GF-D8 (cell line): ENCODE data around the gene RIT2.

Source experiments
- DNase-seq: peaks from one replicate; lab custom pipeline; 2025; lab: John Stamatoyannopoulos, UW

RIT2 gene

DNA sequence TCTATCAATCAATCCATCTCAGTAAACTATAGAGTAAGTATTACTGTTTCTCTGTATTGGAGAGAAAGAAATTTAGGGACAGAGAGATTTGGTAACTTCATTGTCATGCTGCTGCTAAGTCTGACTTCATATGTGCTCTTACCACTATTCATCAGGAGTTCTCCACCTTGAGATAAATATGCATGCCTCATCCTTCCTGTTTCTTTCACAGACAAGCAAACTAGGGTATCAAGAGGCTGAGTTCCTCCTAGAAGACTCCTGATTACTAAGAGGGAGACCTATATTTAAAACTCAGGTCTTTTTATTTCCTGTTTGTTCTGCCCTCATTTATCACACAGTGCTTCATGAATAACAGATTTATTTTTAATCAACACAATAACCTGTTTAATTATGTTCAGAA is 34.1 kb downstream of the RIT2 start:
- DNase-seq, result no peak

DNA sequence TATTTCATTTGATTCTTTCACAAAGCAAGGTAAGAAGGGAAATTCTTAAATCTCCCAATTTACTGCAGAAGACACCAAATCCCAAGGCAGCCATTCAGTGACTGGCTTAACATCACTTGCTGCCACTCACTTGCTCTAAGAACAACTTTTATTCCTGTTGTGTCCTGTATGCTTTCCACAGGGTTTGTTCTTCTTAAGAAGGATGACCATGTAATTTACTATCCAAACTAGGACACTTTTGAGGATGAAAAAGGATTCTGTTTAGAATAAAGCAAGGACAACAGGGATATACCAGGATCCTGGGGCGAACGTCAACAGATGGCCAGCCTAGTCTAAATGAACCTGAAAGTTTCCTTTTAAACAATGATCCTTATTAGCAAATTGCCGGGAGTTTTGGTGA is 34.8 kb downstream of the RIT2 start:
- DNase-seq, result no peak

DNA sequence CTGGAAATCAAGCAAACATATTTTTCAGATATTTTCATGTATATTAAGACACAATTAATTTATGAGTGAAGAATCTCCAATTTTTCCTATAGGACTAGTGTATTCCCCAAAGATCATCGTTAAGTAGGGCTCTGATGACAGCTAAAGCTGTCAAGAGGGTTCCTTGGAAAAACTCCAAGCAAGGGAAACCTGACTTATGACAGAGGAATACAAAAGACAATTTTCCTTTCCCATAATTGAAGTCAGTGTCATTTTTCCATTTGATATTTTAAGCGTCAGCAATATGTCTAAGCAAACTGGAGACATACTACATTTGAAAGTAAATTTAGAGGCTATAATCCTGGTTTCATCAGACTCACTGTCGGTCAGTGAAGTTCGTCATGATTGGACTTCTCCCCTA is 36.1 kb downstream of the RIT2 start:
- no peak for DNase-seq

DNA sequence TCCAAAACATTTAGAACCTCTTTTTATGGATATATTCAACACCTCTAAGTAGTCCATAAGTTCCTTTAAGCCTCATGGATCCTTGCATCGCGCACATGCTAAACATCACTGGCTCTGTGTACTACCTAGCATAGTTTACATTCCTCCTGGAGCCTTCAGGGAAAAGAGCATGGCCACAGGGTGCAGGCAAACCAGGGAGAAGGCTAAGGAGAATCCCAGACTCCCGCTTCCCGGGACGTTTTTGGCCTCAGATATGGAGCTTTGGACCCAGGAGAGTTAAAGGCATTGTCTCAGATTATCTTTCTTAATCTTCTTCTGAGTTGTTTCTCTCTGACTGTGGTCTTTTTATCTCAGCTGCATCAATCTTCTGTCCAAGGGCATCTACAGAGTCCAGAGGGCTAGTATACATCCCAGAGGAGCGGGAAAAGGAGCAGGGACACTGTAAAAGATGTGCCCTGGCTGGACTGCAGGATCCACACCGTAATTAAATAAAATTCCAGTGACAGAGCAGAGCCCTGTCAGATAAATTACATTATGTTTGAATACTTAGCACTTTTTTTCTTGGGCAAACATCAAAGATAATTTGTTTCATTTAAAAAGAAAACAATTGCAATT is 36.9 kb downstream of the RIT2 start:
- no peak for DNase-seq

DNA sequence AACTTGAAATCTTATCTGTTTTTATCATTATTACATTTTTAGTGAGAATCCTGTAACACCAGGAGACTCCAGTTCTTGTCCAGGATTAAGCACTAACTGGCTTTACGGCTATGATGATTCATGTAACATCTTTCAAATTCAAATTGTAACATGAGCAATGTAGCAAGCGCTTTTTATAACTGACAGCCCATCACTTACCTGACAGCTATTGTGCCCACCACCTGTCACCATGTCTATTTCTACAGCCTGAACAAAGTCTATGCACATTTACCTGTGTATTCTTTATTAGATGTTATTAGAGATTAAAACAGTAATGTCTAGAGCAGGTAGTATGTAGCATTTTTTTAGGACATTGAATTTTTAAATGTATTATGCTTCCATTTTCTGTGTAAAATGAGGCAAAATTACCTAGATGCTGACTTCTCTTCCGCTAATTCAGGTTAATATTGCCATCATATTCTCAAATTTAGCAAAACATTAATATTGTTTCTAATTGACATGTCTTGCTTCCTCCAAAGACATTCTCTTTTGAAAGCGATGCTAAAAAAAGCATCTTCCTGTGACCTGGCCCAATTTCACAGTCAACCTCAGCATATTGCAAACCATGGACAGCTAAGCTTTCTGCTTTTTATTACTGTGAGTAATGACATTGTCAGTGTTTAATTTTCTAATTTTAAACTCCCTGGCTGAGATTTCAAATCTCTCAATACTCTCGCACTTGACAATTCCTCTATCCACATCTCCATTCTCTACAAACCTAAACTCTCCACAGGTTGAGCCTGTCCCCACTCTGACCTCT is 37.8 kb downstream of the RIT2 start:
- no peak for DNase-seq

DNA sequence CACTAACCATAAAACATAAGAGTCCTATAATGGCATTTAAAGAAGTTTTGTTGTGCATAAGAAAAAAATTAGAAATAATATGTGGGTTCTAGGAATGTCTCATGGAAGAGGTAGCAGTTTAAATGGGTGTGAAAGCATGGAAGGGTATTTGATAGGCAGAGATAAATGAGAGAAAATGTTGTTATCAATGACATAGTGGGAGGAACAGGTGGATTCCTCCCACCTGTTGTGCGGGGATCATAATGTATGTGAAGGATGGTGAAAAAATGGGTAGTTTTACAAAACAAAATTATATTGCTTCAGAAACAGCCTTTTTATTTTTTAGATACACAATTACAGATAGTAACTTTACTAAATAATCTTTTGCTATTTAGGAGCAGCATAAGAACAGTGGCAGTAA is 41.7 kb downstream of the RIT2 start:
- DNase-seq, result no peak

DNA sequence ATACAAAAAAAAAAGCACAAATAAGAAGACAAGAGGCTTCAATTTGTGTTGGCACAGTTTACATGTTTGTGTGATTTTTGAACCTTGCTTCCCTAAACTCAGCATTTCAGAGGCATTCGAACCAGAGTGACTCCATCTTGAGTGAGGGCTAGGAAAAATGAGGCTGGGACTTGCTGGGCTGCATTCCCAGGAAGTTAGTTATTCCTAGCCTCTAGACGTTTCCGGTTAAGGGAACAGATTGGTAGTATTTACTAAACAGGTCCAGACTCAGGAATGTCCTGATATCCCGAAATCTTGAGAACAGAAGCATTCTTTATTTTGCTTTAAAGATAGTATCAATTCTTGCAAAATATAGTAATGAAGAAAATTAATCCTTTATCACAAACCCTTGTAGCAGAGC is 46.7 kb downstream of the RIT2 start:
- no peak for DNase-seq

DNA sequence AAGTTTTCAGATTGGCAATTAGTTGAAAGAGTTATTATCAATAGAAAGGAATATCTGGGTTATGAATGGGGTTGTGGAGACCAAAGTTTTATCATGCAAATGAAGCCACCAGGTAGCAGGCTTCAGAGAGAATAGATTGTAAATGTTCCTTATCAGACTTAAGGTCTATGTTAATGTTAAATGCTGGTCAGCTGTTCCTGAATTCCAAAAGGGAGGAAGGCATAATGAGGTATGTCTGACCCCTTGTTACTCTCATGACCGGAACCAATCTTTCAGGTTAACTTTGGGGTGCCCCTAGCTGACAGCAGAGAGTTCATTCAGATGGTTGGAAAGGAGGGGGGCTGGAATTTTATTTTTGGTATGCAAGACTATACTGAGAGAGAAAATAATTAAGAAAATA is 47.9 kb downstream of the RIT2 start:
- DNase-seq, result no peak

DNA sequence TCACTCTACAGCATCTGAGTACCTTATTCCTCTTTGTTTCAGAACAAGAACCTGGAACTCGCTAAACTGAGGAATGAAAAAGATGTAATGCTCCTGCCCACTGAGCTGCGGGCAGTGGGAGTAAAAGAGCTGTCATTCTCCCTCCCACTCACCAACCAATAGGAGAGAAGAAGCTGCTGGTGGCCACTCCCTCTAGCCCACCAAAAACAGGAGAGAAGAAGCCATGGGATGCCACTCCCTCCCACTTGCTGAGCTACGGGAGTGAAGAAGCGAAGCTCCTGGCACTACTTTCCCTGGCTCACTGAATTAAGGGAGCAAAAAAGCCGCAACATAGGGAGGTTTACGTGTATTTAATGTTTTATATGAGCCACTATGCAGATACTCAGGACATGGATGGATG is 53.7 kb downstream of the RIT2 start:
- no peak for DNase-seq

DNA sequence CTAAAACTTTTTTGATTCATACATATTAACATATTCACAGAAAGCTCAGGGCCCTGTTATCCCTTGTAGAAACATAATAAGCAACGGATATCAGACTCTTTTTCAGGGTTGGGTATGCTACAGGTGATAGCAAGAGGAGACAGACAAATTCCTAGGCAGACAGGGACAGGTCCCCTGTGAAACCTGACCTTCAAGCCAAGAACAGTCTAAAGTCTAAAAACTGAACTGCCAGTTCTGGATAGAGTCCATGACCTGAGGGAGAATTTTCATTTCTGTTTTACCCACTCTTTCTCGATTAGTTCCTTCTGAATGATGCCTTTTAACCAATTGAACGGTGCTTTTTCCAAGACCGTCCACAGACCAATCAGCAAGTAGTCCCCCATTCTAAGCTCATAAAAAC is 54.2 kb downstream of the RIT2 start:
- no peak for DNase-seq

DNA sequence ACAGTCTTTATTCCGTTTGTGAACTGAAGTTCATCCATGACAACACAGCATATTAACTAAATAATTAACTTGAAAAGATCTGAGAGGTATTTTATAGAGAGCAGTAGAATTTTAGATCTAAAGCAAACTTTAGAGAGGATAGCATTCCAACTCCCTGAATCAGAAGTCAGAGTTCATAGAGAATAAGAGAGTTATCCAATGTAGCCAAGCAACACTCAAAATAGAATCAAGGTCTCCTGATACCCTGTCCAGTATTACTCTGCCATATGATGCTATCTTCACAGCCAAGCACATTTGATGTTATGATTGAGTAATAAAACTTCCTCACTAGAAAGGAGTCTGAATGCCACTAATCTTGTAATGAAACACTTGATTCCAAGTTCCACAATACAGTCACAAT is 55.5 kb downstream of the RIT2 start:
- no peak for DNase-seq

DNA sequence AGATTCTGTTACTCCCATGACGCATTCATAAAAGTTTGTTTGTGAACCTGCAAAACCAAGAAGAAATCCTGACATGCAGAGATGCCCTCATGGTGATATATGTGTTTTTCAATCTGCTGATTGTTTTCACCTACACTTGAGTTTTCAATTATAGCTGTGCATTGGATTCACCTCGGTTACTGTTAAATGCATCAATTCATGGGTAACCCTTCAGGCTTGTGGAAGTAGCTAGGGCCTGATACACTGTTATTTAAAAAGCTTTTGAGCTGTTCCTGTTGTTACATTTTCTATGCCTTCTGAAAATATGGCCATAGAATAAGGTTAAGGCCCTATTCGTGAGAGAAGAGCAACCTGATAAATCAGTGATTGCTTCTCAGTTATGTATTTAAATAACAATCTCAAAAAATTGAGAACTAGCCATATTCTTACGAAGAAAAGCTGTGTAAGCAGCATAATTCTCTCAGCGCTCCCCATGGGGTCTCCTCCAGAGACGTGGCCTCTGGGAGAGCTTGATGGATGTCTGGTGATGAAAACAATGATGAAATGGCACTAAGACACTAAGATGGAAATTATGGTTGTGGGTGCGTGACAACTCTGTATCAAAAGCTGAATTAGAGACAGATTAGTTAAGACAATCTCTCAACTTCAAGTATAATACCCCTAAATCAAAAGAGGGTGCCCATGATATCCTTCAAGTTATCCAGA is 60.5 kb downstream of the RIT2 start:
- no peak for DNase-seq

DNA sequence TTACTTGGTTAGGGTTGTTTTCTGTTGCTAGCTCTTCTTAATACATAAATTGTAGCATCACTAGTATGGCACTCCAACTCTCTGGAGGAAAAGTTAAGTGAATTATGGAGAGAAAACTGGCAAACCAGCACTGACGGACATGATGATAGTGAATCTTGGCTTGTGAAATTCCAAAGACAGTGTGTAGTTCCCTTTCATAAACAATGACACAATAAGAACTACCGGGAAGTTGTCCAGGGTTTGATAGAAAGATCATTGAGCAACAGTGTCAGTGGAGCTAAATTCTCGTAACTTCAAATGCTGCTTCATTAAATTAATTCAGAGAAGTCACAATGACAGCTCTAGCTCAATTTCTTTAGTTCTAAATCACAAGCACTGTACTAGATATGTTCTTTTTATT is 66.5 kb downstream of the RIT2 start:
- DNase-seq, result no peak

DNA sequence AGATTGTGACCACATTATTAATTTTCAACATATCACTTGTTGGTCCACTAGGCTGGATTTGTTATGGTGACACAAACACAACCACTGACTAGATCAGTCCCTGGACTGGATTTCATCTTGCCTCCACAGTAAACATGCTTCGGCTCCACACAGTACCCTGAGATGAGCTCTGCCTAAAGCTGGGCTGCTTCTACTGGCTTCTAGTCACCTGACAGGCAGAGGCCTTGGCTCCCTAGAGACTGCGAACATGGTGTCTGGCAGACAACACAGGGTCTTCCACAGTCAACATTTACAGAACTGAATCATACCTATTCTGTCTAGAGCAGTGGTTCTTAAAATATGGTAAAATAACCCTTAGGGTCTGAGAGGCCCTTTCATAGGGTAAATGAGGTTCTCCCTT is 69.2 kb downstream of the RIT2 start:
- no peak for DNase-seq

DNA sequence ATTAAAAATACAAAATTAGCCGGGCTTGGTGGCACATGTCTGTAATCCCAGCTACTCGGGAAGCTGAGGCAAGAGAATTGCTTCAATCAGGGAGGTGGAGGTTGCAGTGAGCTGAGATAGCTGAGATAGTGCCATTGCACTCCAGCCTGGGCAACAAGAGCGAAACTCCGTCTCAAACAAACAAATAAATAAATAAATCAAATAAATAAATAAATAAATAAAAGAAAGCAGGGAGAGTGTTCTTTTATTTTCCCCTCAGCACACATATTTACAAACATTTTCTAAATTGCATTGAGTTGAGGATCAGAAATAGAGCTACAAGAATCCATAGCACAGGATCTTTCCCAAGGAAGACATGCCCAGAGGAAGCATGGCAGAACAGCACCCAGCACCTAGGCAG is 71.9 kb downstream of the RIT2 start:
- no peak for DNase-seq

DNA sequence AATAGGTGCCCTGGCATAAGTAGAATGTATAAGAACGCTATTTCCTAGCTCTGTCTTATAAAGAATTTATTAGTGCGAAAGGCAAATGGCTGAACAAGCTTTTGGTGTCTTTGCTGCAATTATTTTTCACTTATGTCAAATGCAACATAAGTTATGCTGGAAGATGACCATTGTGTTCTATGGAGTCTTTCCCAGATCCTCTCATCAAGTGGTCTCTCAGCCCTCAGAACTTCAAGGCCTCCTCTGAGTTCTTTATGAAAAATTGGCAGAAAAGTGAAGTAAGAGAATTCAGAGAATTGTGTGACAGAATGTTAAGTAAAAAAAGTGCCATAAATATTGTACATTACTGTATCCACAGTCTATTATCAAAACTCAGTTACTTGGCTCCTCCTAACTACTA is 75.2 kb downstream of the RIT2 start:
- DNase-seq, result no peak

DNA sequence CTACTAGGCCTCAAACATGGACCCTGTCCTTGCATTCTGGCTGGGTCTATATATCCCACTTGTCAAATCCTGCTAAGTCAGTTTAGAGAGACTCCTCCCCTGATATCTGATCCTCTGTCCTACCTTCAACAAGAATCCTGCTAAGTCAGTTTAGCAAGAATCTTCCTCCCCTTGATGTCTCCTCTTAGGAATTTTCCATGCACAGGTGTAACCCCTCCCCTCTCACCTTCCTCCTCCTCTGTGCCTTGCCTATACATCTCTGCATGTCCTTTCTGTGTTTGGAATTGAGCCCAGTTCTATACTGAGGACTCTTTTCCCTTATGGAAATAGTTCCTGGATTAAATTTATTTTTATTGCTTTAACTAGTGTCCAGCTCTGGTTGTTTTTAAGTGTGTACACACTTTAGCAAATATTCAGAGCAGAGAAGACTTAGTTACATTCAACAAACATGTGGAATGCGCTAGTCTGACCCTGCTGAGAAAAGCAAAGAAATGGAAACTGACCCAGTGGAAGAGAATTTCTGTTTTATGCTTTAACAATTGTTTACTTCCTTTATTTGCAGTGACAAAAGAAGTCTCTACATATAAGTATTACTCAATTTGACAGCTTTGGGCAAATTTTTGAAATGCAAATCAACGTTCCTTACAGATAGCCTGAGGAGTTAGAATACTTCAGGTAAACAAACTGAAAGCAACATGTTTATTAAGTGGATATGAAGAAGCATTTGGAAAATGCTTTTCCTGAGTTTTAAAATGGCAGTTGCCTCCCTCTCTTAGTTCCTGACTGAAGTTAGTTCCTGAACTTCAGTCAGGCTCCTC is 80.6 kb downstream of the RIT2 start:
- DNase-seq, result no peak

DNA sequence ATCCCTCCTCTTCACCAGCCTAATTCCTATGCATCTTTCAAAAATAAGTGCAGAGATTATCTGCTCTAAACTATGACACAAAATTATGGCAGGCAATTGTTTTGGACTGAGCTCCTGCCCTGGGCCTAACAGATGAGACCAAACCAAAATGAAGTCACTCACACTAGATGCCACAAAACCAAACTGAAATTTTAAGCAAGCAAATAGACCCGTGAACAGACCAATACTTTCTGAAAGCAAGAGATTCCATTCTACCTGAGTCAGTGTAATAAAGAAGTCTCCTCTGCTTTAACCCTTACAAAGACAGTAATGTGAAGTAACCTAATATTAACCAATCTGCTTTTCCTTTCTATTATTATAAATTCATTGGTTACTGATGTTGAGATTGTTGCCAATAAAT is 84.3 kb downstream of the RIT2 start:
- DNase-seq, result no peak

DNA sequence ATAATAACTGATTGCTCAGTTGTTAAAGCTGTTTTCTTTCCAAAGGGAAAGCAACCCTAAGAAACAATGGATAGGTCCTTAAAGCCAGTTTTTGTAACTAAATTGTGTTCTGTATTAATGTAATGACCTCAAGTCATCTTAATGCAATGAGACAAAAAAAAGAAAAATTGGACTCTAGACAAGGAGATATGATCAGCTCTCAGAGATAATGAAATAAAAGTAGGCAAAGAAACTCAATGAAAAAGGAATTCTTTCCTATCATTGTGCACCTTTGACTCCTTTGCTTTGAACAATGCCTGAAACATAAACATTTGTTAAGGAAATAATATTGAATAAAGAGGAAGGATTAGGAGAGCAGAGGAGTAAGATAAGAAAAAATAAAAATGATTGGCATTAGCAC is 86.1 kb downstream of the RIT2 start:
- DNase-seq, result no peak

DNA sequence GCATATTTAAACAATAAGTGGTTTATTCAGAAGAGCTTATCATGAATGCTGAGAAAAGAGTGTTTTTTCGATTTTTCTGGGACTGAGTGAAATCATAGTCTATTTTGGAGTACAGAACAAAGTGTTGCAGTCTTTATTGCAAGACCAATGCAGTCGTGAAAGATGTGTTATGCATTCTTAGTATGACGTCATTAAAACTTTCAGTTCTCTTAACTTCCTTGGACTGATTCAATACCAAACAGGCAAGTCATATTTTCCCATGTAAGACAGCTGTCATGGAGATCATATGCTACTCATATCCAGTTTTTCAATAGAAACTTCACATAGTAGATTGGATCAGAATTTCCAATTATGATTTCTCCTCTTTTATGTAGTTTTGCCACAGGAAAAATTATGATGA is 92.6 kb downstream of the RIT2 start:
- no peak for DNase-seq

DNA sequence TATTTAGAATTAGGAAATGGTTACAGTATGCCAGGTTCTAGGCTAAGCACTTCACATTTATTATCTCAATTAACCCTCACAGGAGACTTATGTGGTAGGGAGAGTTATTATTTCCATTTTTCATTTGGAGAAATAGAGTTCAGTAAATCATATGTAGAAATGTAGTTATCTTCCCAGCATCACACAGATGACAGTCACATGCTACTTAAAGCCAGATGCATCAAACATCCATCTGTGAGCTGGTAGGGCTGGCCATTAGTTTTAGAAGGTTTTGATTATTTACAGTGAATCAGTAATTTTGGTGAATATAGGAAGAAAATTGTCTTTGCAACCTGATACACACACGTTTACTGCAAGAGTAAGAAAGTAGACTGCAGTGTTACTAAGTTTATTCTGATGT is 97.9 kb downstream of the RIT2 start:
- no peak for DNase-seq

DNA sequence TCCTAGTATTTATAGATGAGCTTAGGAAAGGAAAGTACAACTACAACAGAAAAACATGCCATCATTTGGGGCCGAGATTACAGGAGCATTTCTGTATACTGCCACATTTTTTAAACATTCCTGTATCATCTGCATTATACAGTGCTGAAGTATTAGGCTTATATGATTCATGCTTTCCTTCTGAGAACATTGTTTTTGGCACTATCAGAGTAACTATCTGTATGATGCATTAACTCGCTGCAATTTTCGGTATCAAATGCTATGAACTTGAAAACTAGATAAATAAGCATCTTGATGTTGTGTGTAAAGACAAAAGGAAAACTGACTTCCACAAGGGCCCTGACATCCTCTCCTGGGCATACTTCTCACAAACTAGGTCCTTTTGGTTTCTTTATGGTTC is 102.0 kb downstream of the RIT2 start:
- no peak for DNase-seq

DNA sequence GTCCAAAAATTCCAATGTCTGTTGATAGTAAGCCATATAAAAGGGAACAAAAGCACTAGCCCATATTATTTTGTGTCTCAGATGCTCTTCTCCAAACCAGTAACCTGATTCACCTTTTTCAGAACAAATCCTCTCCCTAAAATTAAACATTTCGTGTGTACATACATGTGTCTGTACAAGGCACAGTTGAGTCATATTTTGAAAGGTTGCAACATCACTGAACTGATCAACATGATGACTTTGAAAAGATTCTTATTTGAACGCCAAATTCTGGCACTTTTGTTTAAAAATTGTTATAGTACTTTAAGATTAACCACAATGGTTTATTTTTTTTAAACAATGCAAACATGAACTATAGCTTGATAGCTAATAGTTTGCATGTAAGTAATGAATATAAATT is 102.5 kb downstream of the RIT2 start:
- no peak for DNase-seq
